H9 (cell line): Measurements from ENCODE around the gene PLEKHA7. TPM values are rescaled to one million over a fixed set of nuclear protein-coding genes. Genes with fewer than 3 reads are reported as not detected.
"Not testable (repeated sequence)": the region's sequence is repeated elsewhere in the genome, so short reads cannot be mapped to it uniquely, and the experiment has no call there.

Experiments
- DNase-seq: peaks from one replicate; pipeline ENCODE4 v3.0.0-alpha.2; 2017
- H2AFZ ChIP-seq: one replicate; pipeline ENCODE4 v1.6.1; 2013; ENCODE audit warnings: mild to moderate bottlenecking, low read length, control low read depth, moderate library complexity
- H2AK5ac ChIP-seq: 2 replicates; pipeline ENCODE4 v1.6.1; 2013; ENCODE audit warnings: low read length, control low read depth, mixed read lengths; ENCODE audit not compliant: insufficient read length
- H2BK120ac ChIP-seq: one replicate; pipeline ENCODE4 v1.6.1; 2013; ENCODE audit warnings: low read depth, mild to moderate bottlenecking, low read length, control low read depth, inconsistent platforms; ENCODE audit not compliant: poor library complexity, severe bottlenecking
- H2BK12ac ChIP-seq: 2 replicates; pipeline ENCODE4 v1.6.1; 2013; ENCODE audit warnings: low read length, control low read depth, mixed read lengths, low read depth; ENCODE audit not compliant: insufficient read length
- H2BK15ac ChIP-seq: 2 replicates; pipeline ENCODE4 v1.6.1; 2013; ENCODE audit warnings: low read depth, low read length, control low read depth
- H2BK20ac ChIP-seq: one replicate; pipeline ENCODE4 v1.6.1; 2013; ENCODE audit warnings: low read depth, mild to moderate bottlenecking, low read length, control low read depth, inconsistent platforms; ENCODE audit not compliant: poor library complexity, severe bottlenecking
- H2BK5ac ChIP-seq: 2 replicates; pipeline ENCODE4 v1.6.1; 2013; ENCODE audit warnings: low read length, control low read depth, mixed read lengths; ENCODE audit not compliant: insufficient read length
- H3K14ac ChIP-seq: 2 replicates; pipeline ENCODE4 v1.6.1; 2013; ENCODE audit warnings: low read length, control low read depth; ENCODE audit not compliant: insufficient read depth
- H3K18ac ChIP-seq: 2 replicates; pipeline ENCODE4 v1.6.1; 2013; ENCODE audit warnings: low read depth, mild to moderate bottlenecking, mixed read lengths, low read length, control low read depth; ENCODE audit not compliant: insufficient read length
- H3K23ac ChIP-seq: 2 replicates; pipeline ENCODE4 v1.6.1; 2013; ENCODE audit warnings: low read length, control low read depth, mixed read lengths, low read depth; ENCODE audit not compliant: insufficient read length
- H3K23me2 ChIP-seq: 2 replicates; pipeline ENCODE4 v1.6.1; 2013; ENCODE audit warnings: low read depth, mild to moderate bottlenecking, mixed read lengths, low read length, control low read depth; ENCODE audit not compliant: insufficient read length, poor library complexity, severe bottlenecking
- H3K27ac ChIP-seq: 2 replicates; pipeline ENCODE4 v1.5.1; 2013; ENCODE audit warnings: low read length, control low read depth, mixed read lengths, low read depth; ENCODE audit not compliant: insufficient read length
- H3K27me3 ChIP-seq: 2 replicates; pipeline ENCODE4 v1.6.1; 2013; ENCODE audit warnings: low read length, control low read depth, inconsistent platforms; ENCODE audit not compliant: insufficient read depth
- H3K4ac ChIP-seq: 2 replicates; pipeline ENCODE4 v1.6.1; 2013; ENCODE audit warnings: low read depth, mild to moderate bottlenecking, control low read depth, inconsistent platforms, low read length, moderate library complexity
- H3K4me1 ChIP-seq: 2 replicates; pipeline ENCODE4 v1.6.1; 2013; ENCODE audit warnings: low read length, control low read depth, inconsistent platforms; ENCODE audit not compliant: insufficient read depth
- H3K4me2 ChIP-seq: 2 replicates; pipeline ENCODE4 v1.6.1; 2013; ENCODE audit warnings: low read length, control low read depth, mixed read lengths; ENCODE audit not compliant: insufficient read length, insufficient read depth
- H3K56ac ChIP-seq: 2 replicates; pipeline ENCODE4 v1.6.1; 2013; ENCODE audit warnings: low read depth, mild to moderate bottlenecking, mixed read lengths, low read length, control low read depth; ENCODE audit not compliant: insufficient read length
- H3K79me1 ChIP-seq: 2 replicates; pipeline ENCODE4 v1.6.1; 2013; ENCODE audit warnings: low read depth, mild to moderate bottlenecking, moderate library complexity, low read length, control low read depth, inconsistent platforms; ENCODE audit not compliant: insufficient read depth, poor library complexity, severe bottlenecking
- H3K79me2 ChIP-seq: 2 replicates; pipeline ENCODE4 v1.6.1; 2013; ENCODE audit warnings: low read length, control low read depth, inconsistent platforms; ENCODE audit not compliant: insufficient read depth
- H3K9ac ChIP-seq: 2 replicates; pipeline ENCODE4 v1.6.1; 2013; ENCODE audit warnings: low read length, control low read depth, mixed read lengths; ENCODE audit not compliant: insufficient read length; ENCODE audit errors: extremely low read depth
- H3K9me3 ChIP-seq: one replicate; pipeline ENCODE4 v1.6.1; 2013; ENCODE audit warnings: low read depth, low read length, inconsistent platforms; ENCODE audit not compliant: control insufficient read depth
- H3T11ph ChIP-seq: one replicate; pipeline ENCODE4 v1.6.1; 2013; ENCODE audit warnings: mild to moderate bottlenecking, low read length, control low read depth, inconsistent platforms
- H4K20me1 ChIP-seq: one replicate; pipeline ENCODE4 v1.6.1; 2013; ENCODE audit not compliant: control insufficient read depth, insufficient read length, insufficient read depth
- H4K5ac ChIP-seq: 2 replicates; pipeline ENCODE4 v1.6.1; 2013; ENCODE audit warnings: low read depth, mild to moderate bottlenecking, mixed read lengths, low read length, control low read depth; ENCODE audit not compliant: insufficient read length
- H4K8ac ChIP-seq: replicated peaks from 2 replicates; pipeline ENCODE4 v1.6.1; 2013; ENCODE audit warnings: low read length, control low read depth, mixed read lengths, low read depth; ENCODE audit not compliant: insufficient read length
- H4K91ac ChIP-seq: 2 replicates; pipeline ENCODE4 v1.6.1; 2013; ENCODE audit warnings: low read depth, mild to moderate bottlenecking, moderate library complexity, mixed read lengths, low read length, control low read depth; ENCODE audit not compliant: insufficient read length
- H3K27ac Mint-ChIP-seq, 3 experiments: 2 replicates in 2 of 3; 3 replicates in 1 of 3; pipeline ENCODE4 v1.8.0; 2020 to 2021; ENCODE audit warnings: mixed read lengths in 3 of 3, mild to moderate bottlenecking in 1 of 3, moderate library complexity in 1 of 3
- H3K27me3 Mint-ChIP-seq: 2 replicates; pipeline ENCODE4 v1.8.0; 2021; ENCODE audit warnings: low read depth, mild to moderate bottlenecking, moderate library complexity, mixed read lengths
- H3K36me3 Mint-ChIP-seq, 3 experiments: 2 replicates in 2 of 3; 3 replicates in 1 of 3; pipeline ENCODE4 v1.8.0; 2020 to 2021; ENCODE audit warnings: low read depth in 3 of 3, mixed read lengths in 3 of 3; ENCODE audit not compliant: insufficient read depth in 1 of 3
- H3K4me1 Mint-ChIP-seq, 2 experiments: 2 replicates each; pipeline ENCODE4 v1.8.0; 2020; ENCODE audit warnings: mixed read lengths in 2 of 2
- H3K4me3 Mint-ChIP-seq, 2 experiments: 2 replicates in 1 of 2; 3 replicates in 1 of 2; pipeline ENCODE4 v1.8.0; 2020 to 2021; ENCODE audit warnings: mild to moderate bottlenecking in 2 of 2, mixed read lengths in 2 of 2, moderate library complexity in 1 of 2
- H3K9me3 Mint-ChIP-seq, 2 experiments: 2 replicates in 1 of 2; 3 replicates in 1 of 2; pipeline ENCODE4 v1.8.0; 2020; ENCODE audit warnings: mild to moderate bottlenecking in 2 of 2, mixed read lengths in 2 of 2, moderate library complexity in 1 of 2
- WGBS: extraction: QIAGEN DNeasy Blood & Tissue Kit; methylation state at CpG from one replicate; pipeline ENCODE4 v1.1.7; 2013; ENCODE audit warnings: missing lambda C conversion rate, low lambda C conversion rate, mixed read lengths; ENCODE audit not compliant: insufficient read length; ENCODE audit errors: extremely low coverage; 5-methylcytosine and 5-hydroxymethylcytosine counted together
- total RNA-seq: library from RNA; stranded (reverse); gene quantifications from 2 replicates; pipeline ENCODE4 v1.2.1, GENCODE V29; 2021

PLEKHA7 gene
- total RNA-seq, 1 experiment from 2014 or later: 21.0 TPM

DNA sequence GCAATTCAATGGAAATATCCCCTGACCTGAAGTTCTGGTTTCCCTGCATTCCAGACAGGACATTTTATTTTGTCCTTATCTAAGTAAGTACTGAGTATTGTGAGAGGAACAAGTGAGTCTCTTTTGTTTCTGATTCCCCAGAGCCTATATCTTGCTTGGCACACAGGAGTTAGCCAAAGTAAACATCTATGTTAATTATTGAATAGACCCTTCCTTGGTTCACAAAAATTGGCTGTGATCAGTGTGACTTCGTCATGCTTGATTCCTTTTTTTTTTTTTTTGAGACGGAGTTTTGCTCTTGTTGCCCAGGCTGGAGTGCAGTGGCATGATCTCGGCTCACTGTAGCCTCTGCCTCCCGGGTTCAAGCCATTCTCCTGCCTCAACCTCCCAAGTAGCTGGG, 34.3 kb upstream of the PLEKHA7 start:
- H4K5ac ChIP-seq, H3K56ac ChIP-seq, H3K79me2 ChIP-seq, H3K4me1 Mint-ChIP-seq, H4K8ac ChIP-seq, H3K18ac ChIP-seq, H2BK120ac ChIP-seq, H3K27ac ChIP-seq, H2AK5ac ChIP-seq, H2AFZ ChIP-seq, H2BK15ac ChIP-seq, H3K27ac Mint-ChIP-seq, H2BK5ac ChIP-seq, H3K4me3 Mint-ChIP-seq, H4K20me1 ChIP-seq, H3K4me2 ChIP-seq, H3K79me1 ChIP-seq, H3K9me3 ChIP-seq, H4K91ac ChIP-seq, H3K23ac ChIP-seq, DNase-seq, H2BK20ac ChIP-seq, H3K23me2 ChIP-seq, H3K4me1 ChIP-seq, H3T11ph ChIP-seq, H3K9ac ChIP-seq, H3K27me3 ChIP-seq, H2BK12ac ChIP-seq, H3K4ac ChIP-seq, H3K14ac ChIP-seq, H3K27me3 Mint-ChIP-seq: not testable (repeated sequence)
- peaks cover 13 to 16% (median 14%) of the 10 kb centered on the region in 3 experiments for H3K36me3 Mint-ChIP-seq
- peaks cover 17 to 18% of the 10 kb centered on the region in 2 experiments for H3K9me3 Mint-ChIP-seq
- WGBS: no CpG with 5 or more reads among the region's 4 CpGs
